Measurements from ENCODE around the gene THG1L.

THG1L gene

GRCh38 chr5:157778121-157778805 is 47.0 kb downstream of the THG1L start:
- Histone ChIP-seq H4K20me1 (ENCODE audit: insufficient read depth, low read length) (no peaks in the 10 kb centered on the region), H3K9me3 (ENCODE audit: insufficient read depth, low read length) (no peaks in the 10 kb centered on the region), H3K36me3 (replicated peaks; ENCODE audit: low read depth, low read length) (no peaks in the 10 kb centered on the region), H3K4me2 (ENCODE audit: low read length) (no peak overlapping the region), H3K4me1 (ENCODE audit: low read length) (no peaks in the 10 kb centered on the region), H2AFZ (ENCODE audit: low read depth, low read length) (no peak overlapping the region), H3K79me2 (ENCODE audit: low read length) (no peaks in the 10 kb centered on the region), H3K9ac (ENCODE audit: low read length) (no peak overlapping the region), H3K27me3 (ENCODE audit: low read depth, low read length) (no peaks in the 10 kb centered on the region), H3K4me3 (ENCODE audit: low read length) (no peak overlapping the region), H3K27ac (ENCODE audit: low read length) (no peak overlapping the region)
- TF ChIP-seq EZH2phosphoT487 (IDR thresholded peaks at IDR 0.05; ENCODE audit: low read depth), result no peak
- TF ChIP-seq, protein P1, sequence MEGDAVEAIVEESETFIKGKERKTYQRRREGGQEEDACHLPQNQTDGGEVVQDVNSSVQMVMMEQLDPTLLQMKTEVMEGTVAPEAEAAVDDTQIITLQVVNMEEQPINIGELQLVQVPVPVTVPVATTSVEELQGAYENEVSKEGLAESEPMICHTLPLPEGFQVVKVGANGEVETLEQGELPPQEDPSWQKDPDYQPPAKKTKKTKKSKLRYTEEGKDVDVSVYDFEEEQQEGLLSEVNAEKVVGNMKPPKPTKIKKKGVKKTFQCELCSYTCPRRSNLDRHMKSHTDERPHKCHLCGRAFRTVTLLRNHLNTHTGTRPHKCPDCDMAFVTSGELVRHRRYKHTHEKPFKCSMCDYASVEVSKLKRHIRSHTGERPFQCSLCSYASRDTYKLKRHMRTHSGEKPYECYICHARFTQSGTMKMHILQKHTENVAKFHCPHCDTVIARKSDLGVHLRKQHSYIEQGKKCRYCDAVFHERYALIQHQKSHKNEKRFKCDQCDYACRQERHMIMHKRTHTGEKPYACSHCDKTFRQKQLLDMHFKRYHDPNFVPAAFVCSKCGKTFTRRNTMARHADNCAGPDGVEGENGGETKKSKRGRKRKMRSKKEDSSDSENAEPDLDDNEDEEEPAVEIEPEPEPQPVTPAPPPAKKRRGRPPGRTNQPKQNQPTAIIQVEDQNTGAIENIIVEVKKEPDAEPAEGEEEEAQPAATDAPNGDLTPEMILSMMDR (IDR thresholded peaks at IDR 0.05; ENCODE audit: low read depth, low read length), result no peak

- Histone ChIP-seq H3K27me3 (ENCODE audit: low read depth, low read length) (no peaks in the 10 kb centered on the region), H3K36me3 (replicated peaks; ENCODE audit: low read depth, low read length) (peaks cover 4% of the 10 kb centered on the region), H4K20me1 (ENCODE audit: insufficient read depth, low read length) (no peaks in the 10 kb centered on the region), H3K9me3 (ENCODE audit: insufficient read depth, low read length) (no peaks in the 10 kb centered on the region), H3K79me2 (ENCODE audit: low read length) (no peaks in the 10 kb centered on the region), H3K27ac (ENCODE audit: low read length) (no peak overlapping the region), H2AFZ (ENCODE audit: low read depth, low read length) (no peak overlapping the region), H3K9ac (ENCODE audit: low read length) (no peak overlapping the region), H3K4me1 (ENCODE audit: low read length) (no peaks in the 10 kb centered on the region), H3K4me2 (ENCODE audit: low read length) (no peak overlapping the region), H3K4me3 (ENCODE audit: low read length) (no peak overlapping the region)
- TF ChIP-seq, protein P1 (IDR thresholded peaks at IDR 0.05; ENCODE audit: low read depth, low read length), result no peak
Measured at GRCh38 chr5:157779221-157779620, 48.0 kb downstream of the THG1L start.

DNA sequence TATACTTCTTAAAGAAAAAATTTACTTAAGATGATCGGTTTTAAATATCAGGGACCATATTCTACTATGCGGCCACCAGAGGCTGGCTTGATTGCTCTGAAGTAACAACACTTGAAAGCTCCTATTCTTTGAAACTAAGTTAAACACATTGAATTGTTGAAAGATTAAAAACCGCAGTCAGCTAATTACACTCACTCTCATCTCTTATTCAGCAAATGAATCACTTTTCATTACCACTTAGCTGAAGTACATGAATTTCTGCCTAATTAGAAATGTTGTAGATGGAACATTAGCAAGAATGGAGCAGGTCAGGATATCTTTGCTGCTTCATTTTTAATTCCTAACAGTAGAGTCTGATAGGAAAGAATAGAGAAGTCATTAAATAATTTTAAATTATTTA is 54.6 kb downstream of the THG1L start:
- no peaks in the 10 kb centered on the region for H3K4me1 ChIP-seq (ENCODE audit: low read length)
- peaks cover 38% of the 10 kb centered on the region for H3K36me3 ChIP-seq (replicated peaks; ENCODE audit: low read depth, low read length)
- TF ChIP-seq EZH2phosphoT487 (IDR thresholded peaks at IDR 0.05; ENCODE audit: low read depth), result no peak
- TF ChIP-seq, protein P1 (IDR thresholded peaks at IDR 0.05; ENCODE audit: low read depth, low read length), result no peak
- no peak overlapping the region for H3K27ac ChIP-seq (ENCODE audit: low read length)
- H3K4me2 ChIP-seq (ENCODE audit: low read length), result no peak overlapping the region
- H4K20me1 ChIP-seq (ENCODE audit: insufficient read depth, low read length), result no peaks in the 10 kb centered on the region
- H3K9me3 ChIP-seq (ENCODE audit: insufficient read depth, low read length), result no peaks in the 10 kb centered on the region
- no peak overlapping the region for H2AFZ ChIP-seq (ENCODE audit: low read depth, low read length)
- H3K9ac ChIP-seq (ENCODE audit: low read length), result no peak overlapping the region
- no peaks in the 10 kb centered on the region for H3K27me3 ChIP-seq (ENCODE audit: low read depth, low read length)
- no peaks in the 10 kb centered on the region for H3K79me2 ChIP-seq (ENCODE audit: low read length)
- H3K4me3 ChIP-seq (ENCODE audit: low read length), result no peak overlapping the region

Measured in OCI-LY3 (cell line).